Measurements from ENCODE around the gene IGF2BP2.

The IGF2BP2 gene

GRCh38 chr3:185631508-185632206 lies 193.2 kb downstream of the IGF2BP2 start:
- no peak for FAIRE-seq

GRCh38 chr3:185631108-185631507 lies 193.7 kb downstream of the IGF2BP2 start:
- FAIRE-seq: no peak

GRCh38 chr3:185630182-185630622 lies 194.6 kb downstream of the IGF2BP2 start:
- no peak for FAIRE-seq

- no peak for FAIRE-seq
Measured at GRCh38 chr3:185629554-185630181, 195.2 kb downstream of the IGF2BP2 start.

GRCh38 chr3:185625784-185626183 lies 199.1 kb downstream of the IGF2BP2 start:
- no peak for FAIRE-seq

- FAIRE-seq: no peak
Measured at GRCh38 chr3:185623939-185624665, 200.7 kb downstream of the IGF2BP2 start.

- FAIRE-seq: no peak
Measured at GRCh38 chr3:185613016-185613415, 211.8 kb downstream of the IGF2BP2 start.

GRCh38 chr3:185606196-185606595 lies 218.6 kb downstream of the IGF2BP2 start:
- FAIRE-seq: no peak

GRCh38 chr3:185605566-185605965 lies 219.3 kb downstream of the IGF2BP2 start:
- no peak for FAIRE-seq

GRCh38 chr3:185595526-185595925 lies 229.3 kb downstream of the IGF2BP2 start:
- no peak for FAIRE-seq

GRCh38 chr3:185594073-185594472 lies 230.8 kb downstream of the IGF2BP2 start:
- FAIRE-seq: no peak
